HG03060 (cell line): ENCODE measurements around the gene CDK11A.
A peak's percentile ranks its signal among the peaks of the same experiment; 100 is the strongest.
"Not testable (repeated sequence)": the region's sequence is repeated elsewhere in the genome, so short reads cannot be mapped to it uniquely, and the experiment has no call there.

Experiments
- ATAC-seq: cut with Tn5 transposase; IDR thresholded peaks from one replicate; pipeline ENCODE4 v1.9.1; 2021; ENCODE audit warnings: low read depth, moderate number of reproducible peaks; ENCODE audit not compliant: unreplicated experiment

CDK11A gene

GRCh38 chr1:1755426-1755825 lies 31.3 kb upstream of the CDK11A start:
- ATAC-seq, result no peak

GRCh38 chr1:1754051-1754815 lies 30.1 kb upstream of the CDK11A start:
- ATAC-seq, result no peak

GRCh38 chr1:1753607-1754005 lies 29.4 kb upstream of the CDK11A start:
- no peak for ATAC-seq

GRCh38 chr1:1752636-1753606 lies 28.8 kb upstream of the CDK11A start:
- no peak for ATAC-seq

GRCh38 chr1:1752190-1752589 lies 28.0 kb upstream of the CDK11A start:
- no peak for ATAC-seq

GRCh38 chr1:1749941-1750340 lies 25.8 kb upstream of the CDK11A start:
- ATAC-seq, result not testable (repeated sequence)

- ATAC-seq, result no peak
Observed at GRCh38 chr1:1748686-1749321, 24.6 kb upstream of the CDK11A start.

- ATAC-seq, result not testable (repeated sequence)
Observed at GRCh38 chr1:1746566-1746909, 22.4 kb upstream of the CDK11A start.

- peak; percentile 76 for ATAC-seq
Observed at GRCh38 chr1:1745651-1746565, 21.8 kb upstream of the CDK11A start.

- ATAC-seq, result not testable (repeated sequence)
Observed at GRCh38 chr1:1742529-1742928, 18.4 kb upstream of the CDK11A start.

GRCh38 chr1:1741013-1741412 lies 16.9 kb upstream of the CDK11A start:
- not testable (repeated sequence) for ATAC-seq

- ATAC-seq, result not testable (repeated sequence)
Observed at GRCh38 chr1:1738799-1739337, 14.7 kb upstream of the CDK11A start.

GRCh38 chr1:1737675-1738590 lies 13.8 kb upstream of the CDK11A start:
- not testable (repeated sequence) for ATAC-seq

GRCh38 chr1:1732381-1732780 lies 8.2 kb upstream of the CDK11A start:
- no peak for ATAC-seq

- no peak for ATAC-seq
Observed at GRCh38 chr1:1730870-1731269, 6.7 kb upstream of the CDK11A start.

- not testable (repeated sequence) for ATAC-seq
Observed at GRCh38 chr1:1730230-1730629, 6.1 kb upstream of the CDK11A start.

GRCh38 chr1:1729116-1729816 lies 5.1 kb upstream of the CDK11A start:
- ATAC-seq, result not testable (repeated sequence)
